GM19463 (cell line): ENCODE data around the gene PARD6G.
"Not testable (repeated sequence)": the region's sequence is repeated elsewhere in the genome, so short reads cannot be mapped to it uniquely, and the experiment has no call there.

Source experiments
- ATAC-seq: cut with Tn5 transposase; IDR thresholded peaks from one replicate; pipeline ENCODE4 v1.9.1; 2021; ENCODE audit warnings: mild to moderate bottlenecking, moderate library complexity; ENCODE audit not compliant: unreplicated experiment

Gene PARD6G

DNA sequence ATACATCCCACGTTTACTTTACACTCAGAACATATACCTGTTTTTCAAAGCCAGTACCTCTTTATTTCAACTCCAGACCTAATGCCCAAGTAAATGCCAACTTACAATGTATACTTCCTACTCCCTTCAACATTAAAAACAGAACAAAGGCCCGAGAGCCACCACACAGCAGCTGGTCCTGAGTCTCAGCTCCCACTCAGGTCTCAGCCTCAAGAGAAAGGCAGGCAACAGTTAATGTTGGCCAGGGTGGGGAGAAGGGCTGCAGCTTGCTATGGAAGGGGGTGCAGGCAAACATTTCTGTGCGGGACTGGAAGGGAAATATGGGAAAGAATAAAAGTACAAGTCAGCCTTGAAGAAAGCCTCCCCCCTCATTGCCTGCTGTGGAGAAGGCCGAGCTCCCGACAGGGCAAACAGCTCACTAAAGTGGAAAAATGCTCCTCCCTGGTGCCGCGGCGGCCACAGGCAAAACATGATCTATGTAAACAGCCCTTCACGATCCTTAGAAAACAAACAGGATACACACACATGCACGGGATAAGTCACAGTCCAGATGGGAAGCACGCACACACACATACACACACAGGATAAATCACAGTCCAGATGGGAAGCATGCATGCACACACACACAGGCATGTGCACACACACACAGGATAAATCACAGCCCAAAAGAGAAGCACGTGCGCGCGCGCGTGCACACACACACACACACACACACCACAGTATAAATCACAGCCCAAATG lies 70.8 kb downstream of the PARD6G start:
- no peak for ATAC-seq

DNA sequence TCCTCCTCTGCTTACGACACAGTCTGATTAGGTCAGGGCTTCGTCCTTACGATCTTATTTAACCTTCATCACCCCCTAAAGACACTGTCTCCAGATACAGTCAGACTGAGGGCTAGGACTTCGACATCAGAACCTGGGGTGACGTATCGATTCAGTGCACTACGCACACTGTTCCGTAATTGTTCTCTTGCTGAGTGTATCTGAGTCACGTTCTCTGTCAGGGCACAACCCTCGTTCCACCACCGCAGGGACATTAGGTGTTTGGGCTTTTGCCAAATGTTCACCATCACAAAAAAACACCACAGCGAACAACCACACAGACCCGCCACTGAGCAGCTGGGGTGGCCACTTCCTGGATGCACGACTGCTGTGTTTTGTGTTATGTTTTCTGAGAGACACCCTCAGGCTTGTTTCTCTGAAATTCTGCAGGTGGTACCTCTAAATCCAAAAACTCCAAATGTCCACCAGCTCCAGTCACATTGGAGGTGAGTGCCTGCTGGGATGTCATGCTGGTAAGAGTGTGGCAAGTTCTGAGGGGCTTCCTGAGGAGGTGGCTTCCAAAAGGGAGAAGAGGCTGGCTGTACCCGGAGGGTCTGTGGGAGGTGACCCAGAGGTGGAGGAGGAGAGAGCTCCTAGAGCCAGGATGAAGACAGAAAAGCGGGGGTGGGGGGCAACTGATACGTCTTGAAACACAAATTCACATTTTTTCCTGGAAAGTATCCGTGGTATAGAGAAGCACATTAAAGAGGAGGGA lies 71.7 kb downstream of the PARD6G start:
- ATAC-seq = no peak

GRCh38 chr18:80173060-80173459 lies 74.3 kb downstream of the PARD6G start:
- no peak for ATAC-seq

GRCh38 chr18:80172056-80172455 lies 75.3 kb downstream of the PARD6G start:
- no peak for ATAC-seq

- ATAC-seq = no peak
These were observed 76.1 kb downstream of the PARD6G start for GRCh38 chr18:80171054-80171872.

DNA sequence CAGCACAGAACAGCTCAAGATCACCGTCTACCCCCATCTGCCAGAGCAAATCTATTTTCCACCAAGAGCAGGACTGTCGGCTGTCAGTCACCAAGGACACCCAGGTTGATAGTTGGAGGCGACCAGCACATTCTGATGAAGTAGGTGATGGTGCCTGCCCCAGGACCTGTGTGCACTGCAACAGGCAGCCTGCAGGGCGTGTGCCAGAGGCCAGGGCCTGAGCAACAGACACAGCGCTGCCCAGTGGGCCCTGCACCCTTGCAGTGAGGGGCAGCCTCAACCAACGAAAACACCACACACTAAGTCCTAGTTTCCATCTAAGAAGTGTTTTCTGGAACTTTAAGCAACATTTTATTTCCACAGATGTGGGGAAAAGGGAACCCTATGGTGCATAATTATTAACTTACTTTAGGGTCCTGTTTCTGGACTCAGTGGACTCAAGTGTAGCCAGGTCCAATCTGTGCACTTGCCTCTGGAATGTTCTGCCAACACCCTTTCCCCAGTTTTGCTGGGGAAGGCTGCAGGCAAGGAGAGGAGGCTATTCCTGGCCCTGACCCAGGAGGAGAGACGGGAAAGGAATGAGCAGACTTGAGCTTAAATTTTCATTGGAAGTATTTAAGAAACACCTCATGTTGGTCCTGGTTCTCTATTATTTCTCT lies 76.8 kb downstream of the PARD6G start:
- no peak for ATAC-seq

DNA sequence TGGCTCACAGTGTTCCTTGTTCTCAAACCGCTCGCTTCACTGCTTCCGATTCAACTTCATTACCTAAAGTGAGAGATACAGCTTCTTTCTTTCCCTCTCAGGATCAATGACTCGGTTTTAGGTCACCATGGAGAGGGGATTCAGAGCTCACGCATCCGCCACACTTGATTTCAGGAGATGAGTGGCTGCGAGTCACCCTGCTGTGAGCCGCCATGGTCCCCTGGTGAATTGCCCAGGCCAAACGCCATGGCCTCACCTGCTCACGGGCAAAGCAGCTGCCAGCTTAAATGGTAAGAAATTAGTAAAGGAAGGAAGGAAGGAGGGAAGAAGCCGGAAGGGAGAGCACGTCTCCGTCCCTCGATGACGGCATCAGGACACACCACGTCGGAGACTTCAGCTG lies 77.7 kb downstream of the PARD6G start:
- ATAC-seq = no peak

DNA sequence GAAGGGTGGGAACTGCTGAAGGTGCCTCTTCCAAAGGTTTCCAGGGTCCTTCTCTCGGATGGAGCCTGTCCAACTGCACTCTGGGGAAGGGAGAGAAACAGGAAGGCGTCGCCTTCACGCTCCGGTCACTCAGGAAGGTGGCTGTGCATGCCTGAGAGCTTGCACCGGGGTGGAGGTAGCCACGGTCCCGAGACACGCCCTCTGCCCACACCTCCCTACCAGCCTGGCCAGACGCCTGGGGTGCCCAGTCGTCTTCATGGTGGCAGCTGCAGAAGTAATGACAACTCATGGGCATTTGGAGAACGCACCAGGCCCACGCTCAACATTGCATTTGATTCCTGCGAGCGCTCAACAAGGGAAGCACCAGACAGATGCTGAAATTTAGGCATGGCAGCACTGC lies 78.3 kb downstream of the PARD6G start:
- ATAC-seq = no peak

DNA sequence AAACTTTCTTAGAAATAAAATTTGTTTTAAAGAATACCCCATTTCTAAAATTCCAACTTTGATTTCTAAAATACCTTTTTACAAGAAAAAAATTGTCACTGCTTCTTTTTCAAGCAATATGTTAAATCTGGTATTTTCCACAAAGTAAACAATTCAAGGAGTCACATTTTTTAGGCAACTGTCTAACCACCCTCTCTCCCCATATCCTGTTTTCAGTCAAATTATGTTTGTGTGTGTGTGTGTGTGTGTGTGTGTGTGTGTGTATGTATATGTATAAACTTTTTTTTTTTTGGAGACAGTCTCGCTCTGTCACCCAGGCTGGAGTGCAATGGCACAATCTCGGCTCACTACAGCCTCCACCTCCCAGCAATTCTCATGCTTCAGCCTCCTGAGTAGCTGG lies 79.0 kb downstream of the PARD6G start:
- no peak for ATAC-seq

- ATAC-seq = no peak
These were observed 79.4 kb downstream of the PARD6G start for GRCh38 chr18:80167931-80168330.

DNA sequence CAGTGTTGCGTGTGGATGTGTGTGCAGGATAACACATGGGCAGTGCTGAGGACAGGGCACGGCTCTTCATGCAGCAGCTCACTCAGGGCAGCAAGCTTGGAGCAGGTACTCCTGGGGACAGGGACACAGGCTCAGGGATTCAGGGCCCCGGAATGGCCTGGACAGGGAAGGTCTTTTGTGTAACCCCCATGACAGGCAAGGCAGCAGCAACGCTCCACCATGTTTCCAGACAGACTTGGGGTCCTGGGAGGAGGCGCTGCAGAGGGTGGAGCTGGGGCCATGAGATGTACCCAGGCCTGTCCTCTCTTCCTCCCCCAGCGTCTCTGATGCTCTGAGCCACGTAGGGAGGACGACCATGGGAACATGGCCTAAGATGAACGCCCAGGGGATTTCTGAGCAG lies 80.0 kb downstream of the PARD6G start:
- ATAC-seq = no peak

GRCh38 chr18:80166725-80167124 lies 80.6 kb downstream of the PARD6G start:
- ATAC-seq = no peak

GRCh38 chr18:80166240-80166639 lies 81.1 kb downstream of the PARD6G start:
- no peak for ATAC-seq

DNA sequence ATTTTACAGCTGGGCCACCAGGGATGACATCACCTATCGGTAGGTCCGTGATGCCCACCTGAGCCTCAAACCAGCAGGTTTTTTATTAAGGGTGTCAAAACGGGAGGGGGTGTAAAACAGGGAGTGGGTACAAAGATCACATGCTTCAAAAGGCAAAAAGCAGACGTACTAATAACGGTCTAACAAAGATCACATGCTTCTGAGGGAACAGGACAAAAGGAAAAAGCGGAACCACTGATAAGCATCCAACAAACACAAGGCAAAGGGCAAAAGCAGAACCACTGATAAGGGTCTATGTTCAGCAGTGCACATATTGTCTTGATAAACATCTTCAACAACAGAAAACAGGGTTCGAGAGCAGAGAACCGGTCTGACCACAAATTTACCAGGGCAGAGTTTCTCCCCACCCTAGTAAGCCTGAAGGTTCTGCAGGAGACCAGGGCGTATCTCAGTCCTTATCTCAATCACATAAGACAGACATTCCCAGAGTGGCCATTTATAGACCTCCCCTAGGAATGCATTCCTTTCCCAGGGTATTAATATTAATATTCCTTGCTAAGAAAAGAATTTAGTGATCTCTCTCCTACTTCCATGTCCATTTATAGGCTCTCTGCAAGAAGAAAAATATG lies 82.5 kb downstream of the PARD6G start:
- not testable (repeated sequence) for ATAC-seq

GRCh38 chr18:80163183-80163582 lies 84.1 kb downstream of the PARD6G start:
- ATAC-seq = no peak

DNA sequence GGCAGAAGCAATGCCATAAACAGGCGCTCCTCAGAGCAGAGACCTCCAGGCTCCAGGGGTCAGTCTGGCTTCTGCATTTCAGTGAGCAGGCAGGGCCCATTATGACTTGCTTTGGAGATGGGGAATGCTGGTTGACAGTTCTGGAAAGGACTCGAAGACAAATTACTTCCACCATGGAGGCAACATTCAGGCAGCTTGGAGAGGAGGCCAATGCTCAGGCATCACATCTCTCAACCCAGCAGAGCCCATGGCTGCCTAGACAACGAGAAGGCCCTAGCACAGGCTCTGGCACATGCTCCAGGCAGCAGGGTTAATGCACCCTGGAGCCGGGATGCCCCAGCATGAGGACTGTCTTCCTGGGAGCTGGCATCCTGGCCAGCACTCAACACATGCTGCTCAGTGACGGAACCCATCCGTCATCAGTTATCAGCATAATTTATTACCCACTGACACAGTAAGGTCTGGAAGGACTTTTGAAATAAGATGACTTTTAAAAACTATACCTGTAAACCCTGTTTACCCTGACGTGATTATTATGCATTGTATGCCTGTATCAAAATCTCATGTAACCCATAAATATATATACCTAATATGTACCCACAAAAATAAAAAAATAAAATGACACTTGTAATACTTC lies 85.4 kb downstream of the PARD6G start:
- ATAC-seq = no peak

DNA sequence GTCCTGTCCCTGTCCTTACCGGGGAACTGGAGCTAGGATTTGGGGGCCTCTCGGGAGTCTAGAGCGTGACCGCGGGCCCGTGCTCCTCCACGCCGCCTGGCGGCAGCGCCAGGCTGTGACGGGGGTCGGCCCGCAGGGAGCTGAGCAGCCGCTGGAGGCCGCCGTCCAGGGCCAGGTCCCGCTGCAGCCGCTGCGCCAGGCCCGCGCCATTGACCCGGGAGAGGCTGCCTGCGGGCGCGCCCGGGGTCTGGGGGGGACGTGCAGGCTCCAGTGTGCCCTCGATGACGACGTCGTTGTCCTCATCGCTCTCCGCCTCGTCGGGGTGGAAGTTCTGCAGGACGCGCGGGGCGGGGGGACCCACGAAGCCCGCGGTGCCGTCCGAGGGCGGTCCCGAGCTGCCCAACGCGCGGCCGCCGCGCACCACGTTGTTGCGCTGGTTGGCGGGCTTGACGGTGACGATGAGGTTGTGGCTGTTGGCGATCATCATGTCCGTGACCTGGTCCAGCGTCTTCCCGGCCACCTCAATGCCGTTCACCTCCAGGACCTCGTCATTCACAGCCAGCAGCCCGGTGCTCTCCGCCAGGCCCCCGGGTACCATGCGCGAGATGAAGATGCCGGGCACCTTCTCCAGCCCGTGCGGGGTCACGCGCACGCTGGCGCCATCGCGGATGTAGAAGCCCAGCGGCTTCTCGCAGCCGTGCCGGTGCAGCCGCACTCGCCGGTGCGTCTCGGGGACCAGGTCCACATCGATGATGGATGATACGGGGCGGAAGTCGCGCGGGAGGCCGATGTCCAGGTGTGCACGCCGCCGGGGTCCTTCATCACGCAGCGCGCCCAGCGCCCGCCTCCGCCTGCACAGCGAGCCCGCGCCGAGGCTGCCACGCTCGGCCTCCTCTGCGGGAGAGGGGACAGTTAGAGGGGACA lies 87.3 kb downstream of the PARD6G start:
- no peak for ATAC-seq

- ATAC-seq = no peak
These were observed 88.9 kb downstream of the PARD6G start for GRCh38 chr18:80158365-80158764.

DNA sequence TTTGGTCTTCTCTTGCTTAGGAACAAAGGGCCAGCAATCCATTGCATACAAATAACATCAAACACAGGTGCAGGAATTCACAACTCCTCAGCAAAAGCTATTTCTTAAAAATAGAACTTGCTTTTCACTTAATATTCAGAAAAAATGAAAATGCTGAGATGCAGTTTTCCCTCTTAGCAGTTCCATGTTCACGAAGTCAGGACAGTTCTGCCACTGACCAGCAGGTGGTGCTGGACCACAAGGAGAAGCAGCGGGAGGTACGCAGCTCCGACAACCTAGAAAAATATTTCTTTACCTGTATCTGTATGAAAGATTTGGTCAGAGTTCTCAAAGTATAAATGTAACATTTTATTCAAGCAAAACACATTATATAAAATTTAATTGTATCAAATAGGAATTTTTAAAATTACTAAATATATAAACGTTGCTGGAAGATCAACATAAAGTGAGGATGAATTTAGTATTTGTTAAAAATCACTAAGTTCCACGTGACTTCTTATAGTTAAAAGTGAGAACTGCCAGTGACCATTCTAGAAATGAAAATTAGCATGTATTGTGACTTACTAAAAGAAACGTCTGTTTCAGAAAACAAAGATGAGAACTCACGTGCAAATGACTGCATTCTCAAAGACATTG lies 89.5 kb downstream of the PARD6G start:
- peak; percentile 55 for ATAC-seq
